Activated T-helper 2 cell treated with anti-CD3 and anti-CD28 coated beads, Interferon-gamma antibody, Interleukin-2, Interleukin-4, amounts not matched to agents 10 μg/mL and 5 μg/mL and 100 μg/mL, durations not matched to agents 14 hours and 24 hours and 36 hours (primary cell): Measurements from ENCODE around the gene MEP1B. TPM values are rescaled to one million over a fixed set of nuclear protein-coding genes. Genes with fewer than 3 reads are reported as not detected.
"Not testable (repeated sequence)": the region's sequence is repeated elsewhere in the genome, so short reads cannot be mapped to it uniquely, and the experiment has no call there.

Source experiments
- DNase-seq: peaks from one replicate; pipeline ENCODE4 v3.0.0; 2021; ENCODE audit warnings: low spot score
- H3K27ac Mint-ChIP-seq: one replicate; pipeline ENCODE4 v1.8.0; 2021; ENCODE audit warnings: mixed read lengths
- H3K27me3 Mint-ChIP-seq: one replicate; pipeline ENCODE4 v1.8.0; 2021; ENCODE audit warnings: low read depth, mixed read lengths
- H3K36me3 Mint-ChIP-seq: one replicate; pipeline ENCODE4 v1.8.0; 2021; ENCODE audit warnings: low read depth, mixed read lengths
- H3K4me1 Mint-ChIP-seq: one replicate; pipeline ENCODE4 v1.8.0; 2021; ENCODE audit warnings: low read depth, mixed read lengths
- H3K4me3 Mint-ChIP-seq: one replicate; pipeline ENCODE4 v1.8.0; 2021; ENCODE audit warnings: low read depth, mild to moderate bottlenecking, moderate library complexity, mixed read lengths
- H3K9me3 Mint-ChIP-seq: one replicate; pipeline ENCODE4 v1.8.0; 2021; ENCODE audit warnings: mixed read lengths
- intact Hi-C: fragments of 100-400 bp; cut with micrococcal nuclease; formaldehyde crosslinking; loops from one replicate; pipeline ENCODE4 v1.15.1; 2023
- total RNA-seq: library from RNA; stranded (reverse); gene quantifications from 2 replicates; pipeline ENCODE4 v1.2.3, GENCODE V29; 2022

MEP1B gene
- total RNA-seq, 1 donor from 2014 or later: 0.21 TPM

DNA sequence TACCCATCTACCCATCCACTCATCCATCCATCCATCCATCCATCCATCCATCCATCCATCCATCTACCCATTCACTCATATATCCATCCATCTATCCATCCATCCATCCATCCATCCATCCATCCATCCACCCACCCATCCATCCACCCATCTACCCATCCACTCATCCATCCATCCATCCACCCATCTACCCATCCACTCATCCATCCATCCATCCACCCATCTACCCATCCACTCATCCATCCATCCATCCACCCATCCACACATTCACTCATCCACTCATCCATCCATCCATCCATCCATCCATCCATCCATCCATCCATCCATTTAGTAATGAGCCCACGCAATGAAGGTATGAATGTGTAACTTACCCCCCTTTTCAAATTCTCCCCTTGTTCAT lies 13.1 kb upstream of the MEP1B start:
- DNase-seq: not testable (repeated sequence)

GRCh38 chr18:32177530-32177929 lies 12.3 kb upstream of the MEP1B start:
- no peaks in the 10 kb centered on the region for H3K27me3 Mint-ChIP-seq
- H3K4me1 Mint-ChIP-seq: no peaks in the 10 kb centered on the region
- intact Hi-C loops: no loop called here
- no peak overlapping the region for H3K27ac Mint-ChIP-seq
- no peaks in the 10 kb centered on the region for H3K9me3 Mint-ChIP-seq
- no peaks in the 10 kb centered on the region for H3K36me3 Mint-ChIP-seq
- H3K4me3 Mint-ChIP-seq: no peak overlapping the region
- no peak for DNase-seq

More for the DNA sequence above, 13.1 kb upstream of the MEP1B start:
- H3K9me3 Mint-ChIP-seq, H3K27me3 Mint-ChIP-seq, H3K36me3 Mint-ChIP-seq, H3K27ac Mint-ChIP-seq, intact Hi-C loops, H3K4me1 Mint-ChIP-seq, H3K4me3 Mint-ChIP-seq: not testable (repeated sequence)

GRCh38 chr18:32183503-32183902 lies 6.3 kb upstream of the MEP1B start:
- H3K4me3 Mint-ChIP-seq: no peak overlapping the region
- DNase-seq: no peak
- intact Hi-C loops: no loop called here

DNA sequence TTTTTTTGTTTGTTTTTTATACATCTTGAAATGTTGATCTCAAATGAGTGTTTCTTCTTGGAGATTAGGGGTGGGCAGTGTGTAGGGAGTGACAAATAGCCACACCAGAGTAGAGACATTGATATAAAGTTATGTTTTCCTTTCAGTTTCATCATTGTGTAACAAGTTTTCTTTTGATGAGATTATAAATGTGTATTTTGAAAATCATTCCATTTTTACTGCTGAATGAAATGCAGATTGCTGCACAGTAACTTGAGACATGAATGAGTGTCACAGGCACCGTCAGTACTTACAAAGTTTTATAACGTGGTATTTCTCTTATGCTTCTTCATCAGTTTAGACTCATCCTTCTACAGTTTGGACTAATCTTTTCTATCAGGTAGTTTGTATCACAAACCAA lies 370 bp downstream of the MEP1B start:
- no peak for DNase-seq
- no peaks in the 10 kb centered on the region for H3K4me1 Mint-ChIP-seq
- H3K9me3 Mint-ChIP-seq: no peaks in the 10 kb centered on the region
- intact Hi-C loops: no loop called here
- H3K4me3 Mint-ChIP-seq: no peak overlapping the region
- H3K36me3 Mint-ChIP-seq: no peaks in the 10 kb centered on the region
- H3K27ac Mint-ChIP-seq: no peak overlapping the region
- H3K27me3 Mint-ChIP-seq: peaks cover 5% of the 10 kb centered on the region

More at GRCh38 chr18:32183503-32183902, 6.3 kb upstream of the MEP1B start:
- Mint-ChIP-seq H3K36me3 (no peaks in the 10 kb centered on the region), H3K4me1 (no peaks in the 10 kb centered on the region), H3K9me3 (peaks cover 11% of the 10 kb centered on the region), H3K27me3 (peaks cover 4% of the 10 kb centered on the region), H3K27ac (no peak overlapping the region)

GRCh38 chr18:32195881-32196815 lies 6.3 kb downstream of the MEP1B start:
- H3K4me3 Mint-ChIP-seq: no peak overlapping the region
- H3K27ac Mint-ChIP-seq: no peak overlapping the region
- no peaks in the 10 kb centered on the region for H3K27me3 Mint-ChIP-seq
- no peak for DNase-seq
- no peaks in the 10 kb centered on the region for H3K36me3 Mint-ChIP-seq
- H3K9me3 Mint-ChIP-seq: no peaks in the 10 kb centered on the region
- intact Hi-C loops: no loop called here
- H3K4me1 Mint-ChIP-seq: no peaks in the 10 kb centered on the region

DNA sequence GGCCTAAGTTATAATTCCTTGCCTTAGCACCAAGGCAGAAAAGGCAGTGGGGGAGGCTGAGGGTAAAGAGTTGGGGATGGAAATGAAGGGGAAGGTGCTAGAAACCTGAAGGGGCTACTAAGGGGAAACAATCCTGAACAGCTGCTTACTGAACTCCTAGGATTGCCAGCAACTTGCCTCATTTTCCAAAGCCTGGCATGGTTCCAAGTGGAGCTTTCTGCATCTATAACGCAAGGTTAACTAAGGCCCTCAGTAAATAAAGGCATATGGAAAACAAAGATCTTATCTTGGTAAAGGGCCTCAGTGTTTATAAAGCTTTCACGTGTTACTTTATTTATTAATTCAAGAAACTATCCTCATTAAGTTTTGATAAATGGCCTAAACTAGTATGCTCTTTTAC lies 10.9 kb downstream of the MEP1B start:
- Mint-ChIP-seq H3K36me3 (no peaks in the 10 kb centered on the region), H3K4me3 (no peak overlapping the region), H3K27ac (no peak overlapping the region), H3K4me1 (no peaks in the 10 kb centered on the region), H3K27me3 (no peaks in the 10 kb centered on the region), H3K9me3 (no peaks in the 10 kb centered on the region)
- DNase-seq: no peak
- intact Hi-C loops: no loop called here

GRCh38 chr18:32201948-32202672 lies 12.3 kb downstream of the MEP1B start:
- Mint-ChIP-seq H3K4me3 (no peak overlapping the region), H3K4me1 (no peaks in the 10 kb centered on the region), H3K27ac (no peak overlapping the region), H3K36me3 (no peaks in the 10 kb centered on the region), H3K27me3 (no peaks in the 10 kb centered on the region), H3K9me3 (no peaks in the 10 kb centered on the region)
- intact Hi-C loops: no loop called here
- no peak for DNase-seq

DNA sequence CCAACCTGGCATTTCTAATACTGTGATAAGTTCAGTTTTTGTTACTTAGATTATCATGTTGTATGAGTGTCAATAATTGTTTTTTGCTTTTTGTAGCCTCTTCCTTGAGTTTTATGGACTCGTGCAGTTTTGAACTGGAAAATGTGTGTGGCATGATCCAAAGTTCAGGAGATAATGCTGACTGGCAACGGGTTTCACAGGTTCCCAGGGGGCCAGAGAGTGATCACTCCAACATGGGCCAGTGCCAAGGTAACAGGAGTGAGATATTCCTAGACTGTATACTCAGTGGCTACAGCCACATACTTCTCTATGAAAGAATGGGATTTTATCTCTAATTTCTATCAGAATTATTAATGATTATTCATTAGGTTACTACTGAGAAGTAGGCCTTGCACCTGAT lies 18.2 kb downstream of the MEP1B start:
- Mint-ChIP-seq H3K4me3 (no peak overlapping the region), H3K36me3 (no peaks in the 10 kb centered on the region), H3K27me3 (no peaks in the 10 kb centered on the region), H3K9me3 (no peaks in the 10 kb centered on the region), H3K27ac (no peak overlapping the region), H3K4me1 (no peaks in the 10 kb centered on the region)
- DNase-seq: no peak
- intact Hi-C loops: no loop called here

DNA sequence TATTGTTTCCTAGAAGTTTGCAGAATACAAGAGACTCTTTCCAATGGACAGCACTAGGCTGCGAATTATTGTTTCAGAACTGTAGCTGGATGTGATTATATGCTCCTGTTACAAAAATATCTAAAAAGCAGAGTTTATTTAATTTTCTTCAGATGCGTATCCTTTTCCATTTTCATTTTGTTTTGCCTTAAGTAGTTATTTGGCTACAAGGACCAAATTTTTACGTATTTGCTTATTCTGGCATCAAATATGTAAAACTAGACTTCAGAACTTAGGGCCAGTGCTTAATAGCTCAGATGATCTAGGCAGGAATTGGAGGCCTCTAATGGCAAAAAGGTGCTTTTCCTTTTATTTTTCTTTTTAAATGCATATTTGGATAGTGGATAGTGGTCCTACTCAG lies 18.7 kb downstream of the MEP1B start:
- Mint-ChIP-seq H3K4me3 (no peak overlapping the region), H3K4me1 (no peaks in the 10 kb centered on the region), H3K27ac (no peak overlapping the region), H3K36me3 (no peaks in the 10 kb centered on the region), H3K27me3 (no peaks in the 10 kb centered on the region), H3K9me3 (no peaks in the 10 kb centered on the region)
- intact Hi-C loops: no loop called here
- no peak for DNase-seq

DNA sequence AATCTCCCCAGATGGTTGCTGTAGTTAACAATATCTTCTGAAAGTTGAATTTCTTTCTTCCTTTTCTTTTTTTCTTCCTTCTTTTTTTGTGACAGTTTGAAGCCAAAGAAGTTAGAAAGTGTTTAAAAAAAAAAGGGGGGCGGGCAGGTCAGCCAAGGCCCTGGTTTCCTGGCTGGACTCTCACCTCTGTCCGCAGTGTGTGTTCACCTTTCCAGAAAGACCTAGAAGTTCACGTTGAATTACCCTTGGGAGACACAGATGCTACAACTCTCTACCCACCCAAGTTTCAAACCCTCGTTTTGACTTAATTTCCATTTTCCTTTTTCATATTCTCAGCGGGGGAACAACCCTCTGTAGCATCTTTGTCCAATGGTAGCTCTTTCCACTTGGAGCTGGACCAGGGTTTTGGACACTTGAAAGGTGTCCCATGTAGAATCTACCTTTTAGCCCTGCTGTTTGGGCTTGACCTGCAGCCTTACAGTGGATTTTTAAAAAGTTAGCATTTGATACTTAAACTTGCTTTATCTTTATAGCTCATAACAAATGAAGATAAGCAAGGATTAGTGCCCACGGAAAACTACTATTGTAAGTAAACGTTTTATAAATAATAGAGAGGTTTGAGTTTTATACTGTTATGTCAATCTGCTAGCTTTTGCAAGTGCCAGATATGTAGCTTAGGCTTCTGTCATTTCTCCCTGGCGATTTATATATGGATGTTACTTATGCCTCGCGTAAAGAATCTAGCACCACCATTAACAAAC lies 20.0 kb downstream of the MEP1B start:
- Mint-ChIP-seq H3K27ac (no peak overlapping the region), H3K9me3 (no peaks in the 10 kb centered on the region)
- intact Hi-C loops: no loop called here

DNA sequence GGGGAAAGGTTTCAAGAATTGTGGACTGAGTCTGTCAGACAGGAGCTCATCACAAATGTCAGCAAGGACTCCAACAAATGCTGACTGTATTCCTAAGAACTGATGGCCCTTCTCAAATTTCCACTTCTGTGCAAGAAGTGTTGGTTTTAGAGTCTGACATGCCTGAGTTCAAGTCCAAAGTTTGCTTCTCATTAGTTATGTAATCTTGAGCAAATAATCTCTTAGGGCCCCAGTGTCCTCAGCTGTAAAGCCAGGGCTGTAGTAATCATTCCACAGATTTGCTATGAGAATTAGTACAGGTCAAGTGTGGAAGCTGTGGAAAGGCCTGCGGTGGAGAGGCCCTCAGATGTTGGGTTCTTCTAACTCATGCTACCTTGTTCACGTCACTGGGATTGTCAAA lies 23.9 kb downstream of the MEP1B start:
- H3K27me3 Mint-ChIP-seq: no peaks in the 10 kb centered on the region
- no peak for DNase-seq
- no peak overlapping the region for H3K27ac Mint-ChIP-seq
- H3K36me3 Mint-ChIP-seq: no peaks in the 10 kb centered on the region
- intact Hi-C loops: no loop called here
- H3K4me3 Mint-ChIP-seq: no peak overlapping the region
- H3K4me1 Mint-ChIP-seq: no peaks in the 10 kb centered on the region
- no peaks in the 10 kb centered on the region for H3K9me3 Mint-ChIP-seq

More for the DNA sequence above, 20.0 kb downstream of the MEP1B start:
- no peak overlapping the region for H3K4me3 Mint-ChIP-seq
- DNase-seq: no peak
- no peaks in the 10 kb centered on the region for H3K36me3 Mint-ChIP-seq
- H3K4me1 Mint-ChIP-seq: no peaks in the 10 kb centered on the region
- no peaks in the 10 kb centered on the region for H3K27me3 Mint-ChIP-seq

GRCh38 chr18:32216390-32216789 lies 26.6 kb downstream of the MEP1B start:
- intact Hi-C loops: no loop called here
- H3K9me3 Mint-ChIP-seq: no peaks in the 10 kb centered on the region
- H3K36me3 Mint-ChIP-seq: no peaks in the 10 kb centered on the region
- H3K27ac Mint-ChIP-seq: no peak overlapping the region
- no peak for DNase-seq
- H3K4me3 Mint-ChIP-seq: no peak overlapping the region
- no peaks in the 10 kb centered on the region for H3K4me1 Mint-ChIP-seq
- H3K27me3 Mint-ChIP-seq: no peaks in the 10 kb centered on the region
